IPS-18c (cell line): ENCODE measurements around the gene CYGB.
"Not testable (repeated sequence)": the region's sequence is repeated elsewhere in the genome, so short reads cannot be mapped to it uniquely, and the experiment has no call there.

Source experiments
- H3K4me3 ChIP-seq: 2 replicates; pipeline ENCODE4 v1.7.0; 2013; ENCODE audit warnings: low read depth, mild to moderate bottlenecking, low read length, moderate library complexity; ENCODE audit not compliant: insufficient read depth
- H3K9me3 ChIP-seq: one replicate; pipeline ENCODE4 v1.6.1; 2013; ENCODE audit warnings: mild to moderate bottlenecking, low read length, moderate library complexity; ENCODE audit not compliant: control insufficient read depth, insufficient read depth

The CYGB gene

DNA sequence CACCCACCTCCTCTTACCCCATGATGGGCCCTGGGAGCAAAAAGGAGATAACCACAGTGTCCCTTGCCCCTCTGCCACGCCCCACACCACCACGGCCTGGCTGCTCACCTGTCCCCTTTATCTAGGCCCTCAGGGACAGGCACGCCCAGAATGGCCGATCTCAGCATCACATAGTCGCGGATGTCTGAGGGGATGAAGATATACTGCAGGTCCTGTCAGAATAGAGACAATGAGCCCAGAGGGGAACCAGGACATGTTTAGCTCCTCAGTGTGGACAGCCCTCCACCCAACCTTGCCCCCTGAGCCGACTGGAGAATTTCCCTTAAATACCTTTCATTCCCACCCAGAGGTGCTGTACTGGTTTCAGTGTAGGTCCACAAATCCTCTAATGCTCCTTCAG is 32.9 kb upstream of the CYGB start:
- Histone ChIP-seq H3K4me3 (no peak overlapping the region), H3K9me3 (no peaks in the 10 kb centered on the region)

DNA sequence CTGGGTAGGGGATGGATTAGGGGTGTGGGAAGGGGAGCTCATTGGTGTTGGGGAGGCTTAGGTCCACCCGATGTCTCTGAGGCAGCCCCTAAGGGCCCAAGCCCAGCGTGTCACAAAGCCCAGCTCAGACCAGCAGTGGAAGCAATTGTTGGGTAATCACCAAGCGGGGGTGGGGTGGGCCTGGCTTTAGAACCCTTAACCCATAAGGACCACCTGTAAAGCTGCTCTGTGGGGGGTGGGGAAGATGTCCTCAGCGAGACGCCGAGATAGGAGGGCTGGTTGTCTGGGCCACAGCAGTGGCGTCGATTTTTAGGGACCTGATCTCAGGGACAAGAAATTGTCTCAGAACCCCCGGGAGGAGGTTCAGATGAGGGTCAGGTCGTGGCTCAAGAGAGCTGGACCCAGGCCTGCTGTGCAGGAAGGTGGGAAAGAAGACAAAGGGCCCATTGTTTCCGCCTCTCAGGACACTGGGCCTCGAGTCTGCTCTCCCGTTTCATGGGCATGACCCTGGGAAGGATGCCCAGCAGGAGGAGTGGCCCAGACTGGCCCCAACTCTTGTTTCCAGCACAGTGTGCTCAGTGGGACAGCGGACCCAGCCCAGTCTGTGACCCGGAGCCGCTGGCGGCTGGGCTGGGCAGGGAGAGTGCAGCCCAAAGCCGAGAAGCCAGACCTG is 32.2 kb upstream of the CYGB start:
- no peak overlapping the region for H3K4me3 ChIP-seq
- no peaks in the 10 kb centered on the region for H3K9me3 ChIP-seq

DNA sequence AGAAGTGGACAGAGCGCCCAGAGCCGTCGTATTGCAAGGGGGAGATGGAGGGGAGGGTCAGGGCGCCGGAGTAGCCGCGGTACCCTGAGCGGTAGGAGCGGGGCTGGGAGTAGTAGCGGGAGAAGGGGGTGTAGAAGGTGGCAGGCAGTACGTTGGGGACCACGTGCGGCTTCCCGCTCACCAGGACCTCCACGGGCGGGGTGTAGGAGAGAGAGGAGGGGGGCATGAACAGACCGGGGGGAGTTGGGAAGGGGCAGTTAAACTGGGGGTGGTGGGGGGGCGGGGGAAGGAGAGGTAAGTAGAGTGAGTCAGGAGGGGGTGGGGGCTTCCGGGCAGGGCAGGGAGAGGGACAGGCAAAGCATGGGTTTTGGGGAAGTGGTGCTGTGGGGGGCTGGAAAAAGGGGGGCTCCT is 31.3 kb upstream of the CYGB start:
- no peak overlapping the region for H3K4me3 ChIP-seq
- H3K9me3 ChIP-seq = no peaks in the 10 kb centered on the region

DNA sequence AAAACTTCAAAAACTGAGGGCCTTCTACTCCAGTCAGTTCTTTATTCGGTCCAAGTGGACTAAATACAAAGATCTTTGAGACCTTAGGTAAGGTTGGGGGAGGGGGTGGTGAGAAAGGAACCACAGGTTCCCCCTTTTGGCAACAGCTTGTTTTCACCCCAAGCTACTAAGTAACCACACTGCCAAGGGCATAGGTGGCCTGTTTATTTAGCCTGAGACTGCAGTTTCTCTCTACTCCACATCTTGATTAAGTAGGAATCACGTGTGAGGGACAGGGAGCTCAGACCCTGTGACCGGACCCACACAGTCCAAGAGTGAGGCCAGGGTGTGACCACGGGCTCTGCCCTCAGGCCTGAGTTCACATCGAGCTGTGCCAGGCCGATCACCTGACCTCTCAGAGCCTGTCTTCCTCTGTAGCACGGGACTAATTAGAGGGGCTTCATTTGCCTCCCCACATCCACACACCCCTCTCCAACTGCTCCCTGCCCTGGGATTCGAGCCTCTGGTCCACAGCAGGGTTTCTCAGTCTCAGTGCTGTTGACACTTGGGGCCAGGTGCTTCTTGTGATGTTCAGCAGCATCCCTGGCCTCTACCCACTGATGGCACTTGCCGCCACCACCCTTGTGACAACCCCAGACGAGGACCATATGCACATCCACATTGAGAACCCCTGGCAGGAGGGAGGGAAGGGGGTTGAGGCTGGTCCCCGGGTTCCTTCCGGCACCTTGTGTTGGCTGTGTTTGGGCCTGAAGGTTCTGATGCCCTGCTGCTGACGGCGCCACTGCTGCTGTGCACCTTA is 30.3 kb upstream of the CYGB start:
- no peak overlapping the region for H3K4me3 ChIP-seq
- H3K9me3 ChIP-seq = no peaks in the 10 kb centered on the region

DNA sequence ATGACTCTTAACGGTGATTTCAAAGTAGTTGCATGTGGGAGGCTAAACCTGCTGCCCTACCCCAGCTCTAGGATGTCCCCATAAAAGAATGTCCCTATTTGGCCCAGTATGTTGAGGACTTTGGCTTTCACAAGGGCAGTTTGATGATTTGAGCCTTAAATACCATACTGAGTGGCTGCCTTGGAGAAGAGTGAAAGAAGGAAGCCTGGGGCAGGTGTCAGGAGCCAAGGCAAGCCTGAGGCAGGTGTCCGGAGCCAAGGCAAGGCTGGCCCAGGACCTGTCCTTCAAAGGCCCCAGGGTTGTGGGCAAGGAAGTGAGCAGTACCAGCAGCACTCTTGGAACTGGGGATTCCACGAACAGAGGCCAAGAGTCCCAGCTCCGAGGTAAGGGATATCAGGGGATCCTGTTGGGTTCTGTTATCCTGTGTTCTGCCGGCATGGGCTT is 29.5 kb upstream of the CYGB start:
- Histone ChIP-seq H3K9me3 (no peaks in the 10 kb centered on the region), H3K4me3 (no peak overlapping the region)

DNA sequence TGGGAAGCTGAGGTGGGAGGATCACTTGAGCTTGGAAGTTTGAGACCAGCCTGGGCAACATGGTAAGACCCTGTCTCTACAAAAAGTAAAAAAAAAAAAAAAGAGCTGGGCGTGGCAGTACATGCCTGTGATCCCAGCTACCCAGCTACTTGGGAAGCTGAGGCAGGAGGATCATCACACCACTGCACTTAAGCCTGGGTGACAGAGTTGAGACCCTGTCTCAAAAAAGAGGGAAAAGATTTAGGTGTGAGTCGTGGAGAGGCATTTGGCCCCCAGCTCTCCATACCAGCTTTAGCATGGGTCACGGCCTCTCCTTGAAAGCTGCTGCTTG is 29.1 kb upstream of the CYGB start:
- Histone ChIP-seq H3K9me3 (no peaks in the 10 kb centered on the region), H3K4me3 (no peak overlapping the region)

DNA sequence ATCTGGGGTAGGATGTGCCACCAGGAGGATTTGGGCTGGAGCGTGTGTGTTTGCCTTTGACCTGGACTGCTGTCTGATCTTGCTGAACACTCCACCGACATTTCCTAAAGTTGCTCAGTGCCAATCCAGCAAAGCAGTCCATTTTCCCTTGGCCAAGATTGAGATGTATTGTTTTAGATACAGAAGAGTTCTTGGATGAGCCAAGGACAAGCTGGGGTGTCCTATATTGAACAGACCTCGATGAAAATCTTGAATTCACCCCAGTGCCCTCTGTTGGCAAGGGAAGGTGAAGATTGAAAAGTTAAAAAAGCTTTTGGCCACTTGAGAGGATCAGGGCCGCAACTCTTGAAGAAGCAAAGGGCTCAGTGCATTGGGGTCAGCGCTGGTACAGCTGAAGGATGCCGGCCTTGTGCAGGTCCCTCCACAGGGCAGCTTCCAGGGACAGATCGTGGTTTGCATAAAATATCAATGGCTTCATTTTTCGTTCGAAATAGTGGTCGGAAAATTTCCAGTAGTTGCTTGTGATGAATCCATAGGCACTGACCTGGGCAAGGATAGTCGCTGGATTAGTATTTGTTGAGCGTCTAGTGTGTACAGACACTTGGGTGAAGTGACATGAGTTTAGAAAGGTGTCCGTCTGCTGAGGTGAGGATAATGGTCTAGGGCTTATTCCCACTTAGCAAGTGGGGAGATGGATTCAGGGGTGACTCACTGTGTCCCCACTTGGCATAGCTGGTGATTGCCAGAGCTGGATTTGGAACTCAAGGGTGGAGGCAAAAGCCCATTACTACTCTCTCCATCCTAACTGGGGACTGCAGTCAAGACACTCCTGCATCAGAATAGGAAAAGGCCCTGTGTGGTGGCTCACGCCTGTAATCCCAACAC is 28.5 kb upstream of the CYGB start:
- Histone ChIP-seq H3K4me3 (no peak overlapping the region), H3K9me3 (no peaks in the 10 kb centered on the region)

DNA sequence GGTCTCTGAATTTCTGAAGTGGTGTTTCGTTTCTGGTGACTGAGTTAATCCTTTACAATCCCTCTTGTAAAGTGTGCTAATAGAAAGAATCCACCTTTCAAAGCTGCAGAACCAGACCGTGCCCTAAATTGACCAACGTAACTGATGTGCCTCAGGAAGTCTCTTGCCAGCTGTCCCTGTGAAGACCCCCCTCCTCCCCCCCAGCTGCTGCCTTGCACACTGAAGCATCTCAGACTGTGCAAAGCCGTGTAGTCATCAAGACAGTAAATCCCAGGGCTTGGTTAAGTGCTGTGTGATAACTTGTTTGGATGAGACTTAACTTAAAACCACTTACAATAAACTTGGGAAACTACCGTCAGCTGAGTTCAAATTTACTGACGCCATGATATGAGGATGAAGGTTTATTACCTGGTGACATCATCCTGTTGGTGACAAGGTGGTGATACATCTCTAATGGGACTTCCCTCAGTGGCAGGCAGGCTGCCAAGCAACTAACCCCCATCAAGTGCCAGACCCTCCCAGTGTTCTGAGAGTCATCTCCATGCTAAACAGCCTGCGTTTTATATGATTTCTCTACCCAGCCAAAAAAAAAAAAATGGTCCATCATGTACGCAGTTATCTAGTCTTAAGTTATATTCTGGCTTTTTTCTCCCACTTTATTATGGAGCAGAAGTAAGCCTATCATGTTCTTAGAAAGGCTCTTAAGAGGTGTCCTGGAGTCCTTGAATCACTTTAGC is 27.6 kb upstream of the CYGB start:
- H3K4me3 ChIP-seq, H3K9me3 ChIP-seq: not testable (repeated sequence)

DNA sequence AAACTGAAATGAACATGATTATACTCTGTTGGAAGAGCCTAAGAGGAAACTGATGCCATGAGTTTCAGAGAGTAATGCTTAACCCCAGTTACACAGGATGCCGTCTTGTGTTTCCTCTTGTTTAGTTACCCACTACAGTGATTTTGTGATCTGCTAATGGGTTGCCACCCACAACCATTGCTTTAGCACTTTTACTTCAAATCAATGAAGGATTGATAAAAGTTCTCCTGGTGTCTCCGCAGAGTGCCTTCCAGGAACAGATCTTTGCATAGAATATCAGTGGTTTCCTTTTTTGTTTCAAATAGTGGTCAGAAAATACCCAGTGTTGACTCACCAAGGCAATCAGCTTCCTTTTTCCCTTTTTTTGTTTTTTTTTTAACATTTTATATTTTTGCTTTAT is 25.9 kb upstream of the CYGB start:
- not testable (repeated sequence) for H3K9me3 ChIP-seq, H3K4me3 ChIP-seq

DNA sequence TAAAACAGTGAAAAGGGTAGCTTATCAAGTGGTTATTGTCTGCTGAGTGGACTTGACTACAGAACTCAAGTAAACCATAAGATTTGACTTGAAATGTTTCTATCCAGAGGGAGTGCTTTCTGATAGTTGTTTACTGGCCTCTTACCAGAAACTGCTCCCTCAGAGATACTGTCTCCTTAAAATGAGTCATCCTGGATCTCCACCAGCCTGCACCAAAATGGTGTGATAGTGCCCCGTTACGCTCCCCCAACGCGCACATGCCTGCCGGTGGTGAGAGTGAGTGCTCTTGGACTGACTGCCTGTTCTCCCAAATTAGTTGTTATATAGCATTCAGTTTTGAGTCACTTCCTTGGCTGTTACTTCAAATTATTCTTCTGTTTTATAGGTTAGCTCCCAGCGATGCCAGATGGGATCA is 25.2 kb upstream of the CYGB start:
- H3K4me3 ChIP-seq = no peak overlapping the region
- H3K9me3 ChIP-seq = no peaks in the 10 kb centered on the region

DNA sequence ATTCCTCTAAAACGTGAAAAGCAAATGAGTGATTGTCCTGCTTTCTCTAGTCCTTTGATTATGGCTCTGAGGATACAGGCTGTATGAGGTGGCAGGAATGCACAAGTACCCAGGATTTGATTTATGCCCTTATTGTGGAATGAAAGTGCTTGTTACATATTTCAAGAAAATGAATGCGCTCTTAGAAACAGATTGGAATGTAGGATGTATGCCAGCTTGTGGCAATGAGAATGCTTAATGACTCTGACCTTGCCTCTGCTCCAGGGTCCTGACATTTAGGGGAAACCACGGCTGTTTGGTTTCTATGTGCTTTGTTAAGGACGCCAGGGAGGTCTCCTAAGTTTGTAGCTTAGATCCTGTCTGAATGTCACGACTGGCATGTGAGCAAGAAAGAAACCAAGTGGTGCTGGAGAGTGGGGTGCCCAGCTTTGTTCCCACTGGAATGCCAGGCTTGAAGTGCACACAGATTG is 24.3 kb upstream of the CYGB start:
- no peak overlapping the region for H3K4me3 ChIP-seq

DNA sequence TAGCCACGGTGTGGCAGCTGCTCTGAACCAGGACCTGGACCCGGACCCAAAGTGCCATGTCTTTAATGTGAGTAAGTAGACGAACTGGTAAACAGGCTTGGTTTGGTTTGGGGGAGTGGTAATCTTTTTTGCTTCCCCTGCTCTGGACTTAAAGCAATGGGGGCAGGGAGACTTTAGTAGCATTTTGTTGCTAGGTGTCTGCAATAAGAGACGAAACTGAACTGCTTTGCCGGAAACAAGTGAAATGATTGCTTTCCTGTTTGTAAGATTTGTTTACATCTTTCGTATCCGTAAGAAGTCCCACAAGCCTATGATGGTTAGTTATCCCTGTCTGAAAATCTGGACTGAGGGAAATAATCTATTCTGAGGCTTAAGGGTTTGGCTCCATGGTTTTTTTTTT is 23.8 kb upstream of the CYGB start:
- H3K4me3 ChIP-seq = no peak overlapping the region

More for the DNA sequence above, 24.3 kb upstream of the CYGB start:
- no peaks in the 10 kb centered on the region for H3K9me3 ChIP-seq

DNA sequence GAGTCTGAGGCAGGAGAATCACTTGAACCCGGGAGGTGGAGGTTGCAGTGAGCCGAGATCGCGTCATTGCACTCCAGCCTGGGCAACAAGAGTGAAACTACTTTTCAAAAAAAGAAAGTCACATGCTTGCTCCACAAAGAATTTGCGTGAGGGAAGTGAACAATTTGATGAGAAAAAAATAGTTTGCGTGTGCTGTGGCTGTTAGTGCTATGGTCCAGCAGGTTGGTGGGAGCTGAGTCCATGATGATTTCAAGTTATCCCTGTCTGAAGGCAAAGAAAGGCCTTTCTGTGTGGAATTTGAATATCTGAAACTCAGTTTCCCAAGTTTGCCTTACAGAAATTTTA is 23.3 kb upstream of the CYGB start:
- no peak overlapping the region for H3K4me3 ChIP-seq

More for the DNA sequence above, 23.8 kb upstream of the CYGB start:
- H3K9me3 ChIP-seq = no peaks in the 10 kb centered on the region

DNA sequence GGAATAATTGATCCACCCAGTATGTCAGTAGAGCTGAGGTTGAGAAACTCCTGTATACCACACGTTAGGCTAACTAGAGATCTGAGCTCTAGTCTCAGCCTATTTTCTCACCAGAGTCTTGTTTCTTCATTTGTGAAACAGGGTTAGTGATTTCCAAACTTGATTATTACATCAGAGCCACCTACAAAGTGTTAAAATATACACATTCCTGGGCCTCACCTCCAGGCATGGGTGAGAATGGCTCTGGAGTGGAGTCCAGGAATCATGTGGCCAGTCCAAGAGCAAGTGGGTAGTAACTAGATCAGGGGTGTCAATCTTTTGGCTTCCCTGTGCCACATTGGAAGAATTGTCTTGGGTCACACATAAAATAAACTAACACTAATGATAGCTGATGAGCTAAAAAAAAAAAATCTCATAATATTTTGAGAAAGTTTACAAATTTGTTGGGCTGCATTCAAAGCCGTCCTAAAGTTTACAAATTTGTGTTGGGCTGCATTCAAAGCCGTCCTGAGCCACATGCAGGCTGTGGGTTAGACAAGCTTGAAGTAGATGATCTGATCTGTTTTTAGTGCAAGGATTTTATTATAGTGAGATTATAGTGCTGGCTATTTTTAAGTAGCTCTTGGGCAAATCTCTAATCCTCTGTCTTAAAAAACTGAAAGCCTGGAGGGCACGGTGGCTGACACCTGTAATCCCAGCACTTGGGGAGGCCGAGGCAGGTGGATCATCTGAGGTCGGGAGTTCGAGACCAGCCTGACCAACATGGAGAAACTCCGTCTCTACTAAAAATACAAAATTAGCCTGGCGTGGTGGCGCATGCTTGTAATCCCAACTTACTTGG is 22.7 kb upstream of the CYGB start:
- H3K4me3 ChIP-seq = no peak overlapping the region
- H3K9me3 ChIP-seq = no peaks in the 10 kb centered on the region

More for the DNA sequence above, 23.3 kb upstream of the CYGB start:
- no peaks in the 10 kb centered on the region for H3K9me3 ChIP-seq

DNA sequence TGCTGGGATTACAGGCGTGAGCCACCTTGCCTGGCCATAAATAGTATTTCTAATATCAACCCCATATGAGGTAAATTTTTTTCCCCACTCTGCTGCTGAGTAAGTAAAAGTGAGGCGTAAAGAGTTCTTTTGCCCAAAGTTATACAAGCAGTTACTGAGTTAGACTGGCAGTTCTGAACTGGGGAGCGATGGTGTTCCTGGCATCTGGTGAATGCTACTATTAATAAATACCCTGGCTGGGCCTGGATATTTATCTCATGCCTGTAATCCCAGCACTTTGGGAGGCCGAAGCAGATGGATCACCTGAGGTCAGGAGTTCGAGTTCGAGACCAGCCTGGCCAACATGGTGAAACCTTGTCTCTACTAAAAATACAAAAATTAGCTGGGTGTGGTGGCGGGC is 22.0 kb upstream of the CYGB start:
- H3K4me3 ChIP-seq = peak overlapping the region; percentile 28; the same call in 1 of the 2 replicates
- not testable (repeated sequence) for H3K9me3 ChIP-seq
